Bronchial epithelial cell (primary cell): Measurements from ENCODE around the gene P3H3. TPM values are rescaled to one million over a fixed set of nuclear protein-coding genes. Genes with fewer than 3 reads are reported as not detected.
A peak's percentile ranks its signal among the peaks of the same experiment; 100 is the strongest.
"Not testable (repeated sequence)": the region's sequence is repeated elsewhere in the genome, so short reads cannot be mapped to it uniquely, and the experiment has no call there.

Source experiments
- DNase-seq: peaks from one replicate; pipeline ENCODE4 v3.0.0-alpha.2; 2010; ENCODE audit warnings: low read depth
- FAIRE-seq: peaks from 2 replicates; lab custom pipeline; 2011; peaks lifted over from hg19 to GRCh38; lab: Jason Lieb, UNC
- H3K27me3 ChIP-seq: 2 replicates; pipeline ENCODE4 v1.5.1; 2011; ENCODE audit warnings: low read length; ENCODE audit not compliant: control insufficient read depth, insufficient read depth
- H3K36me3 ChIP-seq: 2 replicates; pipeline ENCODE4 v1.5.1; 2011; ENCODE audit warnings: low read length; ENCODE audit not compliant: control insufficient read depth, insufficient read depth
- H3K4me3 ChIP-seq: 2 replicates; pipeline ENCODE4 v1.5.1; 2011; ENCODE audit warnings: mild to moderate bottlenecking, low read depth, low read length, control low read depth
- total RNA-seq: library from RNA; depleted of rRNA; stranded (reverse); fragments of >200 nt; gene quantifications from 2 replicates; pipeline ENCODE4 v1.2.1, GENCODE V29; 2014
- TF ChIP-seq, protein P1 (sequence below): IDR thresholded peaks from 2 replicates; pipeline ENCODE4 v1.5.1; 2011; ENCODE audit warnings: mild to moderate bottlenecking, moderate library complexity, low read length, control low read depth, inconsistent platforms; ENCODE audit not compliant: insufficient read depth, severe bottlenecking

P3H3 gene
- total RNA-seq, 1 donor from 2014 or later, result 20.0 TPM

DNA sequence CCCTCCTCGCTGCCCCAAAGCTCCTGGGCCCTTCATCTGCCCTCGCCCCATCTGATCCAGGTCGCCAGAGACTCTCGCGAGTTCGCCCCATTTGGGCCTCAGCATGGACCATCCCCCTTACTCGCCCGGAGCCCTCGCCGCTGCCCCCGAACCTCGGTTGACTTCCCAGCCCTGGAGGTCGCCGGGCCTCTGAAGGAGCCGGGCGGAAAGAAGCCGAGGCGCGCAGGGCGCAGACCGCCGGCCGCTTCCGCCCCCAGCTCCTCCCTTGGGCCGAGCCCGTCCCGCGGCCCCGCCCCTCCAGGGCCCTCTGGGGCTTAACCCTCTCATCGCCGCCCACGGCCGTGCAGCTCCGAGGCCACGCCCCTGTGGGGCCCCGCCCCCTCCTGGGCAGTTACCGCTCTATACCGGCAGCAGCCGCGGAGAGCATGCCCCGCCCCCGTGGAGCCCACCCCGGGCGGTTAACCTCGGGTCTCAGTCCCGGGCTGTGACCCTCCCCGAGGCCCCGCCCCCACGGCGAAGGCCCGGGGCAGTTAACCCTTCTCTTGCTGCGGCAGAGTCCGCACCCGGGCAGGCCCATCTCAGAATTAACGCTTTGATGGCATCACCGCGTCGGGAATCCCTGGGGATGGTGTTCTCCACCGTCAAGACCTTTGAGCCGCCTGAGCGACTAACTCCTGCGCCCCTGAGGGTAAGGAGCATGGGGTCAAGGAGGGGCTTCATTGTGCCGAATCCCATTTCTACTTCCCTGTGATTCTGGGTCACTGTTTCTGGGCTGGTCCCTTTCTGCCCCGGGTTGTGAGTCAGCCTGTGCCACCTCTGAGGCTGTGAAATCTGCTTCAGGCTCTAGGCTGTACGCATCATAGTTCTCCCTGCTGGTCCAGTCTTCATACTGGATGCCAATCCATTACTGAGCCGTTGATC lies 45.1 kb downstream of the P3H3 start, which contains the start of gene SPSB2:
Gene SPSB2, minus strand, starts transcription at position 210 of the 921 bp plus-strand sequence. CDS start 402 bp downstream, outside the sequence.
- Histone ChIP-seq H3K36me3 (peaks cover 18% of the 10 kb centered on the region), H3K4me3 (peak within 1 kb of the TSS; percentile 54), H3K27me3 (no peaks in the 10 kb centered on the region)
- FAIRE-seq (no peak), DNase-seq (peak; percentile 78)
- TF ChIP-seq, protein P1, sequence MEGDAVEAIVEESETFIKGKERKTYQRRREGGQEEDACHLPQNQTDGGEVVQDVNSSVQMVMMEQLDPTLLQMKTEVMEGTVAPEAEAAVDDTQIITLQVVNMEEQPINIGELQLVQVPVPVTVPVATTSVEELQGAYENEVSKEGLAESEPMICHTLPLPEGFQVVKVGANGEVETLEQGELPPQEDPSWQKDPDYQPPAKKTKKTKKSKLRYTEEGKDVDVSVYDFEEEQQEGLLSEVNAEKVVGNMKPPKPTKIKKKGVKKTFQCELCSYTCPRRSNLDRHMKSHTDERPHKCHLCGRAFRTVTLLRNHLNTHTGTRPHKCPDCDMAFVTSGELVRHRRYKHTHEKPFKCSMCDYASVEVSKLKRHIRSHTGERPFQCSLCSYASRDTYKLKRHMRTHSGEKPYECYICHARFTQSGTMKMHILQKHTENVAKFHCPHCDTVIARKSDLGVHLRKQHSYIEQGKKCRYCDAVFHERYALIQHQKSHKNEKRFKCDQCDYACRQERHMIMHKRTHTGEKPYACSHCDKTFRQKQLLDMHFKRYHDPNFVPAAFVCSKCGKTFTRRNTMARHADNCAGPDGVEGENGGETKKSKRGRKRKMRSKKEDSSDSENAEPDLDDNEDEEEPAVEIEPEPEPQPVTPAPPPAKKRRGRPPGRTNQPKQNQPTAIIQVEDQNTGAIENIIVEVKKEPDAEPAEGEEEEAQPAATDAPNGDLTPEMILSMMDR, result no peak

DNA sequence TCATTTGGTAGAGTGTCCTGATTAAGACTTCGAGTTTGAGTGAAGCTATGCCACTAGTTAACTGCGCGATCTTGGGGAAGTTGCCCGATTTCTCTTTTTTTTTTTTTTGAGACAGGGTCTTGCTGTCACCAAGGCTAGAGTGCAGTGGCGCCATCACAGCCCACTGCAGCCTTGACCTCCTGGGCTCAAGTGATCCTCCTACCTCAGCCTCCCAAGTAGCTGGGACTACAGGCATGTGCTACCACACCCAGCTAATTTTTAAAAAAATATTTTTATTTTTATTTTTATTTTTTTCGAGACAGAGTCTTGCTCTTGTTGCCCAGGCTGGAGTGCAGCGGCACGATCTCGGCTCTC lies 45.8 kb downstream of the P3H3 start:
- H3K4me3 ChIP-seq, FAIRE-seq, H3K27me3 ChIP-seq, DNase-seq: not testable (repeated sequence)
- H3K36me3 ChIP-seq, result peaks cover 15% of the 10 kb centered on the region

DNA sequence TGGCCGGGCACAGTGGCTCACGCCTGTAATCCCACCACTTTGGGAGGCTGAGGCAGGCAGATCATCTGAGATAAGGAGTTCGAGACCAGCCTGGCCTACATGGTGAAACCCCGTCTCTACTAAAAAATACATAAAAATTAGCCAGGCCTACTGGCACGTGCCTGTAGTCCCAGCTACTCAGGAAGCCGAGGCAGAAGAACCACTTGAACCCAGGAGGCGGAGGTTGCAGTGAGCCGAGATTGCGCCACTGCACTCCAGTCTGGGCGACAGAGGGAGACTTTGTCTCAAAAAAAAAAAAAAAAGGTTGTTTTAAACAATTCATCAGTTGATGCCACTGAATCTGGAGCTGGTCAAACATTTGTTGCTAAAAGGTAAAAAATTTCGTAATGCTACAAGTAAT lies 51.6 kb downstream of the P3H3 start:
- not testable (repeated sequence) for FAIRE-seq, H3K36me3 ChIP-seq, H3K4me3 ChIP-seq, H3K27me3 ChIP-seq, DNase-seq

DNA sequence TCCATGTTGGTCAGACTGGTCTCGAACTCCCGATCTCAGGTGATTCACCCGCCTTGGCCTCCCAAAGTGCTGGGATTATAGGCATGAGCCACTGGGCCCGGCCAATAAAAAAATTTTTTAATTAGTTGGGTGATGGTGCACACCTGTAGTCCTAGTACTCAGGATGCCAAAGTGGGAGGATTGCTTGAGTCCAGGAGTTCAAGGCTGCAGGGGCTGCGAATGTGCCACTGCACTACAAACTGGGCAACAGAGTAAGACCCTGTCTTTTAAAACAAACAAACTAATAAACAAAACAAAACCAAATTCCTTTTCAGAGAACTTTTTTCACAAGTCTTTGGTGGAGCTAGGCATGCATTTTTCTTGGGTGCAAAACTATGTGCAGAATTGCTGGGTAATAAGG lies 55.0 kb downstream of the P3H3 start:
- H3K27me3 ChIP-seq, result no peaks in the 10 kb centered on the region
- FAIRE-seq (no peak), DNase-seq (no peak)
- H3K36me3 ChIP-seq, result no peaks in the 10 kb centered on the region
- no peak overlapping the region for H3K4me3 ChIP-seq
- TF ChIP-seq, protein P1, result no peak

DNA sequence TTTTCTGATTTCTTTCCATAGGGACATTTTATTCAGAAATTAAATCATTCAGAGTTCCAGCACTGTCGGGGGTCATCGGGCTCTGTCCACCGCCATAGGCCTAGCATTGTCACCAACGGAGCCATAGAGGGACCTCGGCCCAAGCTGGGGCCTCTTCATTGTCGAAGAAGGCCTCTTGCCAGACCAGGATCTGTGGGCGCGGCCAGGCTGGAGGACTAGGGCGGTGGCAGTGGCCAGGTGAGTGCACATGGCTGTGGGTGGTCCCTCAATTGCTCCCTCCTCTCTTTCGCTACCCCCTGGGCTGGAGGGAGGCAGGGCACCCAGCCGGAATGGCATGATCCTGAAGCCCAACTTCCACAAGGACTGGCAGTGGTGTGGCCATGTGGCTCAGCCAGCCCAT lies 55.5 kb downstream of the P3H3 start:
- no peaks in the 10 kb centered on the region for H3K36me3 ChIP-seq
- no peak for DNase-seq
- FAIRE-seq, result no peak
- no peaks in the 10 kb centered on the region for H3K27me3 ChIP-seq
- TF ChIP-seq, protein P1, result no peak
- no peak overlapping the region for H3K4me3 ChIP-seq

DNA sequence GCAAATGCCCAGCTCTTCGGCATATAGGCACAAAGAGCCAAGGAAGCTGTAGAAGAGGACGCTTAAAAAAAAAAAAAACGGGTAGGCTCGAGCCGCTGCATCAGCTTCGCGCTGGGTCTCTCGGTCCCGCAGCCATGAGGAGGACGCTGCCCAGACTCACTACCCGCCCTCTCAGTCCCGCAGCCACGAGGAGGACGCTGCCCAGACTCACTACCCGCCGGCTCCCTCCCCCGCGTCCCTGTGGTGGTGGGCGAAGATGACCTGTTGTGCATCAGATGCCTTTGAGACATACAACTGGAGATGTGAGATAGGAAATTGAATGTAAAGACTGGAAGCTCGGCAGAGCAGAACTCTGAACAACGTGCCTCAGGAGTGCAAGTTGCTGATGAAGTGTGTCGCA lies 56.3 kb downstream of the P3H3 start:
- no peak overlapping the region for H3K4me3 ChIP-seq
- TF ChIP-seq, protein P1, result no peak
- no peaks in the 10 kb centered on the region for H3K27me3 ChIP-seq
- FAIRE-seq (no peak), DNase-seq (no peak)
- H3K36me3 ChIP-seq, result no peaks in the 10 kb centered on the region

DNA sequence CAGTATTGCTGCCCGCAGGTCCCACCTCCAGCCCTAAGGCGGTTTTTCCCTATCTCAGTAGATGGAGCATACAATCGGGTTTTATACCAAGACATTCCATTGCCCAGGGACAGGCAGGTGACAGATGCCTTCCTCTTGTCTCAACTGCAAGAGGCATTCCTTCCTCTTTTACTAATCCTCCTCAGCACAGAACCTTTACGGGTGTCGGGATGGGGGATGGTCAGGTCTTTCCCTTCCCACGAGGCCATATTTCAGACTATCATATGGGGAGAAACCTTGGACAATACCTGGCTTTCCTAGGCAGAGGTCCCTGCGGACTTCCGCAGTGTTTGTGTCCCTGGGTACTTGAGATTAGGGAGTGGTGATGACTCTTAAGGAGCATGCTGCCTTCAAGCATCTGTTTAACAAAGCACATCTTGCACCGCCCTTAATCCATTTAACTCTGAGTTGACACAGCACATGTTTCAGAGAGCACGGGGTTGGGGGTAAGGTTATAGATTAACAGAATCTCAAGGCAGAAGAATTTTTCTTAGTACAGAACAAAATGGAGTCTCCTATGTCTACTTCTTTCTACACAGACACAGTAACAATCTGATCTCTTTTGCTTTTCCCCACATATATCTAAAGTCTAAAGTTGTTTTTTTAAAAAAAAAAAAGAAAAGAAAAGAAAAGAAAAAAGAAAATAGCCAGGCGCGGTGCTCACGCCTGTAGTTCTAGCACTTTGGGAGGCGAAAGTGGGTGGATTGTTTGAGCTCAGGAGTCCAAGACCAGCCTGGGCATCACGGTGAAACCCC lies 58.2 kb downstream of the P3H3 start:
- not testable (repeated sequence) for FAIRE-seq, H3K27me3 ChIP-seq, H3K4me3 ChIP-seq, H3K36me3 ChIP-seq, DNase-seq
